Endothelial cell of umbilical vein (primary cell): Measurements from ENCODE around the gene SNAPIN. TPM values are rescaled to one million over a fixed set of nuclear protein-coding genes. Genes with fewer than 3 reads are reported as not detected.
A peak's percentile ranks its signal among the peaks of the same experiment; 100 is the strongest.

Experiments
- BruUV-seq: library from RNA; stranded (reverse); fragments of 400-500 nt; replicated peaks from 2 replicates; lab custom pipeline; 2021; lab: Mats Ljungman, UMichigan
- CTCF ChIA-PET: fragments of 300-600, 350-600 bp; sonication (Branson Sonifier 250); formaldehyde crosslinking; loops from one replicate; lab custom pipeline; 2021; ENCODE audit warnings: antibody characterized with exemption, inconsistent platforms; lab: Charles Lee
- POLR2A ChIA-PET: fragments of 300-600, 350-600 bp; sonication (Branson Sonifier 250); formaldehyde crosslinking; loops from one replicate; lab custom pipeline; 2021; ENCODE audit warnings: antibody characterized with exemption, inconsistent platforms; lab: Charles Lee
- DNase-seq: peaks from one replicate; pipeline ENCODE4 v3.0.0-alpha.2; 2011; ENCODE audit warnings: low read depth, low spot score
- FAIRE-seq: peaks from 2 replicates; lab custom pipeline; 2011; peaks lifted over from hg19 to GRCh38; lab: Jason Lieb, UNC
- H2AFZ ChIP-seq: 2 replicates; pipeline ENCODE4 v1.6.0; 2012; ENCODE audit warnings: low read depth, low read length, control low read depth, inconsistent platforms
- H3K27ac ChIP-seq: 2 replicates; pipeline ENCODE4 v1.5.1; 2011; ENCODE audit warnings: low read depth, mild to moderate bottlenecking, control low read depth, low read length, moderate library complexity; ENCODE audit not compliant: insufficient read depth
- H3K27me3 ChIP-seq, 2 experiments: 2 replicates each; pipeline versions ENCODE4 v1.6.0 to v1.6.1; 2011; ENCODE audit warnings: low read length in 2 of 2, mixed read lengths in 1 of 2; ENCODE audit not compliant: control insufficient read depth in 2 of 2, insufficient read depth in 2 of 2
- H3K36me3 ChIP-seq, 2 experiments: 2 replicates in 1 of 2; 3 replicates in 1 of 2; pipeline ENCODE4 v1.5.1; 2011; ENCODE audit warnings: low read length in 2 of 2, mild to moderate bottlenecking in 1 of 2, moderate library complexity in 1 of 2; ENCODE audit not compliant: control insufficient read depth in 2 of 2, insufficient read depth in 2 of 2; ENCODE audit errors: extremely low read depth in 1 of 2
- H3K4me1 ChIP-seq: 3 replicates; pipeline ENCODE4 v1.5.1; 2011; ENCODE audit warnings: mild to moderate bottlenecking, low read length; ENCODE audit not compliant: control insufficient read depth, insufficient read depth; ENCODE audit errors: extremely low read depth
- H3K4me2 ChIP-seq: 2 replicates; pipeline ENCODE4 v1.6.1; 2011; ENCODE audit warnings: low read length, control low read depth, mixed read lengths; ENCODE audit not compliant: insufficient read depth
- H3K4me3 ChIP-seq, 3 experiments: fragments of 200-600 bp in 1 of 3; sonication (generic), shearing (Covaris generic) in 1 of 3; replicated peaks in 1 of 3; 2 replicates each; pipeline ENCODE4 v1.5.1; 2011 to 2016; ENCODE audit warnings: control low read depth in 3 of 3, low read length in 3 of 3, mild to moderate bottlenecking in 2 of 3, inconsistent platforms in 1 of 3, low read depth in 1 of 3, moderate library complexity in 1 of 3; ENCODE audit not compliant: insufficient read depth in 1 of 3
- H3K79me2 ChIP-seq: 2 replicates; pipeline ENCODE4 v1.6.0; 2012; ENCODE audit warnings: low read length, inconsistent platforms; ENCODE audit not compliant: control insufficient read depth, insufficient read depth
- H3K9ac ChIP-seq: replicated peaks from 2 replicates; pipeline ENCODE3; 2011; ENCODE audit warnings: low read length, control low read depth; ENCODE audit not compliant: insufficient read depth; ENCODE audit errors: extremely low read depth
- H3K9me1 ChIP-seq: replicated peaks from 3 replicates; pipeline ENCODE4 v1.6.0; 2011; ENCODE audit warnings: mild to moderate bottlenecking, low read length; ENCODE audit not compliant: control insufficient read depth, insufficient read depth; ENCODE audit errors: extremely low read depth
- H3K9me3 ChIP-seq: replicated peaks from 2 replicates; pipeline ENCODE4 v1.5.1; 2012; ENCODE audit warnings: low read length, inconsistent platforms; ENCODE audit not compliant: control insufficient read depth, insufficient read depth
- H4K20me1 ChIP-seq: replicated peaks from 2 replicates; pipeline ENCODE3; 2011; ENCODE audit warnings: mild to moderate bottlenecking, low read length; ENCODE audit not compliant: control insufficient read depth, insufficient read depth; ENCODE audit errors: extremely low read depth
- CTCF ChIP-seq, 2 donors: IDR thresholded peaks; 1 replicate in 1 of 2; 2 replicates in 1 of 2; pipeline ENCODE4 v1.5.1; 2011; ENCODE audit warnings: low read length in 2 of 2, mild to moderate bottlenecking in 2 of 2, moderate library complexity in 2 of 2, control low read depth in 1 of 2, inconsistent platforms in 1 of 2, low read depth in 1 of 2; ENCODE audit not compliant: insufficient read depth in 1 of 2; ENCODE audit errors: extremely low read depth in 1 of 2
- EZH2 ChIP-seq: IDR thresholded peaks from 2 replicates; pipeline ENCODE4 v1.6.1; 2012; ENCODE audit warnings: borderline replicate concordance, low read depth, mild to moderate bottlenecking, moderate library complexity, low read length, inconsistent platforms; ENCODE audit not compliant: severe bottlenecking
- FOS ChIP-seq: IDR thresholded peaks from 2 replicates; pipeline ENCODE4 v1.6.1; 2011; ENCODE audit warnings: mild to moderate bottlenecking, low read length, moderate library complexity, borderline replicate concordance; ENCODE audit not compliant: insufficient read depth
- GATA2 ChIP-seq: IDR thresholded peaks from 2 replicates; pipeline ENCODE4 v1.7.0; 2011; ENCODE audit warnings: low read depth, mild to moderate bottlenecking, moderate library complexity, mixed read lengths, low read length; ENCODE audit not compliant: insufficient read length, insufficient read depth
- JUN ChIP-seq: IDR thresholded peaks from 2 replicates; pipeline ENCODE4 v1.6.1; 2011; ENCODE audit warnings: borderline replicate concordance, low read depth; ENCODE audit not compliant: insufficient read length, insufficient read depth
- MAX ChIP-seq: IDR thresholded peaks from 2 replicates; pipeline ENCODE4 v1.6.1; 2011; ENCODE audit not compliant: insufficient read depth, insufficient read length
- MYC ChIP-seq: IDR thresholded peaks from one replicate; pipeline ENCODE4 v1.6.1; 2011; ENCODE audit warnings: mild to moderate bottlenecking, low read depth, low read length
- POLR2A ChIP-seq: IDR thresholded peaks from 2 replicates; pipeline ENCODE4 v1.6.1; 2012; ENCODE audit warnings: low read depth, mild to moderate bottlenecking, control low read depth, low read length
- POLR2AphosphoS5 ChIP-seq: IDR thresholded peaks from 2 replicates; pipeline ENCODE4 v1.6.1; 2012; ENCODE audit warnings: low read depth, mild to moderate bottlenecking, control low read depth, low read length, moderate library complexity; ENCODE audit not compliant: insufficient read depth
- dilution Hi-C: fragments of 300-500 bp; cut with MboI; formaldehyde crosslinking; loops from one replicate; pipeline ENCODE4 v1.15.0; 2019; ENCODE audit warnings: low sequenced_read_pairs; ENCODE audit not compliant: extremely low pct_ligation_motif_present
- intact Hi-C: fragments of 100-400 bp; cut with micrococcal nuclease; formaldehyde crosslinking; loops from one replicate; pipeline ENCODE4 v1.10.0; 2022
- polyA plus RNA-seq, 4 experiments: library from polyadenylated mRNA; depleted of rRNA in 3 of 4; stranded (reverse) in 3 of 4; unstranded in 1 of 4; fragments of >200 nt; gene quantifications; 2 replicates each; pipeline versions ENCODE4 v1.2.1 to v1.2.3, GENCODE V29; 2011 to 2012; ENCODE audit warnings: missing spikeins in 1 of 4
- total RNA-seq: library from RNA; stranded (reverse); gene quantifications from 2 replicates; pipeline ENCODE4 v1.2.3, GENCODE V29; 2021

Gene SNAPIN
- total and polyA plus RNA-seq, 2 donors (not counting 3 experiments of a cell fraction or from before 2014, with no cell fraction given) = 36.8 to 55.1 TPM

GRCh38 chr1:153611356-153611755 is 47.1 kb upstream of the SNAPIN start:
- Histone ChIP-seq H3K79me2 (peaks cover 45% of the 10 kb centered on the region), H3K4me1 (peaks cover 39% of the 10 kb centered on the region), H3K36me3 (peaks cover 13% of the 10 kb centered on the region in 2 experiments), H3K4me3 (peak overlapping the region; percentile 20 to 62 (median 37)), H3K27me3 (no peaks in the 10 kb centered on the region), H3K9ac (peak overlapping the region; percentile 70), H3K9me1 (no peaks in the 10 kb centered on the region), H3K27ac (peak overlapping the region; percentile 42), H3K9me3 (no peaks in the 10 kb centered on the region), H3K4me2 (peak overlapping the region; percentile 51), H2AFZ (no peak overlapping the region), H4K20me1 (no peaks in the 10 kb centered on the region)
- dilution Hi-C loops = no loop called here
- TF ChIP-seq MYC = no peak
- no peak for TF ChIP-seq CTCF (IDR thresholded peaks at IDR 0.05; ENCODE audit: extremely low read depth in 1 of 2, insufficient read depth in 1 of 2, low read depth in 1 of 2, low read length in 2 of 2)
- TF ChIP-seq FOS = no peak
- TF ChIP-seq EZH2 = no peak
- no peak for TF ChIP-seq MAX
- TF ChIP-seq GATA2 = no peak
- TF ChIP-seq POLR2AphosphoS5 = no peak
- no peak for TF ChIP-seq JUN
- no peak for TF ChIP-seq POLR2A
- BruUV-seq = no TSS peak
- intact Hi-C loops = no loop called here
- ChIA-PET POLR2A (interaction anchor here (1.8 to 4.9 kb wide), 3 partner anchors 16 to 23 kb away, joined by 5 to 28 read pairs (median 9); partner anchors contain the start of genes CHTOP, S100A1 and S100A13), CTCF (interaction anchor here (2.1 to 7.7 kb wide), 4 partner anchors 10 to 39 kb away, joined by 6 to 54 read pairs (median 31); partner anchors contain the start of genes S100A1 and S100A13)
- no peak for FAIRE-seq
- DNase-seq = no peak
